ENCODE measurements around the gene FHDC1.

DNA sequence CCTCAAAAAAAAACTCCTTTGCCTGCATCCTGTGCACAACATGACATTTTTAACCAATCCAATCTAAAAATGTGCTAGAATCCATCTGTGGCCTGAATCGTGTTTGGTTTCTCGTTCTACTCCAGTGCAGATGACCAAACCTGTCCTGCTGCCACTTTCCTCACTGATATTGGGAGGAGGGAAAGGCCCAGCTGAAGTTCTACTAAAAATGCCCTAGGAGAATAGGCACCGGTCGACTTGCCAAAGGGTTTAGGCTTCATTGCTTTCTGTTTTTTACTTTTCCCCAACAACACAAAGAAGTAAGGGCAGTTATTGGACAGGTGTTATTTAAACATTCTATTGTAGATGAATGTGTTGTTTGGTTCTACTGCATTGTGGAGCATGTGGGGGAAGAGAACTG is 7.8 kb upstream of the FHDC1 start:
- TF ChIP-seq FOXP2 (optimal IDR thresholded peaks at IDR 0.05; ENCODE audit: control extremely low read depth, extremely low read length, insufficient read depth) (no peak), POLR2AphosphoS5 (IDR thresholded peaks at IDR 0.05; ENCODE audit: borderline replicate concordance, low read depth, low read length) (no peak), EZH2 (IDR thresholded peaks at IDR 0.05) (no peak)

All from SK-N-MC (cell line).